Prostate gland (tissue), 1 donor: ENCODE measurements around the gene RABGAP1.

Experiments
- POLR2A ChIP-seq: fragments of 450-650 bp; IDR thresholded peaks from one replicate; pipeline ENCODE4 v1.6.1; 2016; ENCODE audit warnings: antibody characterized with exemption, mild to moderate bottlenecking
- POLR2AphosphoS5 ChIP-seq: sonication (generic); formaldehyde crosslinking; IDR thresholded peaks from one replicate; pipeline ENCODE4 v1.6.1; 2017; ENCODE audit warnings: antibody characterized with exemption

DNA sequence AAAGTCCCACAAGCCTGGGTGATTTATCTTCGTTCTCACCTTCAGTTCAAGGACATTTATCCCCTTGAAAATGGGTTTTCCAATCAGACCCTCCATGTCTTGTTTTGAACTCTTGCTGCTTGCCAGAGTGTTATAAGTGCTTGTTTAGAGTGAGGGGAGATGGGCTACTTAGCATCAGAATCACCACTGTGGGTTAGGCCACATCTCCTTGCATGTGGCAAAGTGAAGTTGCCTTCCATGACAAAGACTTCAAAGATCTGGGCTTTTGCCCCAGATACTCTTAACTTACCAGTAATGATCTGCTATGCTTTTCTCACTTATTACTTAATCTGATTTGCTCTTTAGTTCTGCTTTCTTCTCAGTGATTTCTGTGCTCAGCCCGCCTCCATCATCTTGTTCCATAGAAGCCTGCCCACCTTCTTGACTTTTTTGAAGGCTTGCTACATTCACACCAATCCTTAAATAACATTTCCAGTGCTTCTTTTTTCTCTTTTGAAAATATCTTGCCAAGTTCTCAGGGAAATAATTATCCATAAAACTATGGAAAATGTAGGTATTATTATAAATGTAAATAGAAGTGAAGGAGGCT lies 131.7 kb downstream of the RABGAP1 start:
- no peak for TF ChIP-seq POLR2AphosphoS5
- no peak for TF ChIP-seq POLR2A
